ENCODE results near the gene SLC37A1.

Gene SLC37A1

GRCh38 chr21:42500225-42500624, 13.4 kb upstream of the SLC37A1 start:
- TF ChIP-seq CTCF (IDR thresholded peaks at IDR 0.05; ENCODE audit: insufficient read depth, low read length, poor library complexity, severe bottlenecking) = no peak
- no peaks in the 10 kb centered on the region for H3K36me3 ChIP-seq (ENCODE audit: control insufficient read depth, insufficient read depth, low read length)
- no peak for DNase-seq (ENCODE audit: extremely low read depth, insufficient read length)
- no peaks in the 10 kb centered on the region for H3K27me3 ChIP-seq (replicated peaks; ENCODE audit: control insufficient read depth, insufficient read depth, low read length)
- no peak overlapping the region for H3K4me3 ChIP-seq (replicated peaks; ENCODE audit: low read depth, low read length)

- DNase-seq (ENCODE audit: extremely low read depth, insufficient read length) = no peak
- no peak for TF ChIP-seq CTCF (IDR thresholded peaks at IDR 0.05; ENCODE audit: insufficient read depth, low read length, poor library complexity, severe bottlenecking)
These were observed 12.9 kb upstream of the SLC37A1 start for GRCh38 chr21:42500736-42501135.

GRCh38 chr21:42503711-42504110, 9.9 kb upstream of the SLC37A1 start:
- H3K4me3 ChIP-seq (replicated peaks; ENCODE audit: low read depth, low read length) = no peak overlapping the region
- TF ChIP-seq CTCF (IDR thresholded peaks at IDR 0.05; ENCODE audit: insufficient read depth, low read length, poor library complexity, severe bottlenecking) = no peak
- H3K36me3 ChIP-seq (ENCODE audit: control insufficient read depth, insufficient read depth, low read length) = no peaks in the 10 kb centered on the region
- no peaks in the 10 kb centered on the region for H3K27me3 ChIP-seq (replicated peaks; ENCODE audit: control insufficient read depth, insufficient read depth, low read length)
- DNase-seq (ENCODE audit: extremely low read depth, insufficient read length) = peak; percentile 54

More at GRCh38 chr21:42500736-42501135, 12.9 kb upstream of the SLC37A1 start:
- Histone ChIP-seq H3K4me3 (replicated peaks; ENCODE audit: low read depth, low read length) (no peak overlapping the region), H3K27me3 (replicated peaks; ENCODE audit: control insufficient read depth, insufficient read depth, low read length) (no peaks in the 10 kb centered on the region), H3K36me3 (ENCODE audit: control insufficient read depth, insufficient read depth, low read length) (no peaks in the 10 kb centered on the region)

- no peaks in the 10 kb centered on the region for H3K36me3 ChIP-seq (ENCODE audit: control insufficient read depth, insufficient read depth, low read length)
- peak; percentile 42 for DNase-seq (ENCODE audit: extremely low read depth, insufficient read length)
- H3K27me3 ChIP-seq (replicated peaks; ENCODE audit: control insufficient read depth, insufficient read depth, low read length) = no peaks in the 10 kb centered on the region
- TF ChIP-seq CTCF (IDR thresholded peaks at IDR 0.05; ENCODE audit: insufficient read depth, low read length, poor library complexity, severe bottlenecking) = no peak
- H3K4me3 ChIP-seq (replicated peaks; ENCODE audit: low read depth, low read length) = no peak overlapping the region
These were observed 8.4 kb upstream of the SLC37A1 start for GRCh38 chr21:42505090-42505726.

- no peak for DNase-seq (ENCODE audit: extremely low read depth, insufficient read length)
- Histone ChIP-seq H3K4me3 (replicated peaks; ENCODE audit: low read depth, low read length) (no peak overlapping the region), H3K27me3 (replicated peaks; ENCODE audit: control insufficient read depth, insufficient read depth, low read length) (no peaks in the 10 kb centered on the region), H3K36me3 (ENCODE audit: control insufficient read depth, insufficient read depth, low read length) (no peaks in the 10 kb centered on the region)
- no peak for TF ChIP-seq CTCF (IDR thresholded peaks at IDR 0.05; ENCODE audit: insufficient read depth, low read length, poor library complexity, severe bottlenecking)
These were observed 6.2 kb upstream of the SLC37A1 start for GRCh38 chr21:42507418-42507817.

GRCh38 chr21:42508371-42508770, 5.3 kb upstream of the SLC37A1 start:
- no peak for DNase-seq (ENCODE audit: extremely low read depth, insufficient read length)
- Histone ChIP-seq H3K27me3 (replicated peaks; ENCODE audit: control insufficient read depth, insufficient read depth, low read length) (no peaks in the 10 kb centered on the region), H3K36me3 (ENCODE audit: control insufficient read depth, insufficient read depth, low read length) (no peaks in the 10 kb centered on the region), H3K4me3 (replicated peaks; ENCODE audit: low read depth, low read length) (no peak overlapping the region)
- TF ChIP-seq CTCF (IDR thresholded peaks at IDR 0.05; ENCODE audit: insufficient read depth, low read length, poor library complexity, severe bottlenecking) = no peak

All from GM06990 (cell line).